Hepatocyte (in vitro differentiated cells): ENCODE data around the gene ZMIZ1. TPM values are rescaled to one million over a fixed set of nuclear protein-coding genes. Genes with fewer than 3 reads are reported as not detected.

ENCODE experiments used
- DNase-seq: peaks from one replicate; pipeline ENCODE4 v3.0.0-alpha.2; 2016; ENCODE audit warnings: low spot score
- H2AFZ ChIP-seq: fragments of 200-600 bp; sonication (generic); 2 replicates; pipeline ENCODE4 v1.6.0; 2016; ENCODE audit warnings: antibody characterized with exemption, mild to moderate bottlenecking
- H3K27ac ChIP-seq: fragments of 200-600 bp; sonication (generic); 2 replicates; pipeline ENCODE4 v1.5.1; 2016; ENCODE audit warnings: mild to moderate bottlenecking
- H3K27me3 ChIP-seq: fragments of 200-600 bp; sonication (generic); 2 replicates; pipeline ENCODE4 v1.6.1; 2016
- H3K36me3 ChIP-seq: fragments of 200-600 bp; sonication (generic); replicated peaks from 2 replicates; pipeline ENCODE4 v1.5.1; 2016; ENCODE audit warnings: low read depth; ENCODE audit not compliant: insufficient read depth
- H3K4me1 ChIP-seq: fragments of 200-600 bp; sonication (generic); 2 replicates; pipeline ENCODE4 v1.5.1; 2016; ENCODE audit warnings: mild to moderate bottlenecking, moderate library complexity; ENCODE audit not compliant: insufficient read depth
- H3K4me2 ChIP-seq: fragments of 200-600 bp; sonication (generic); 2 replicates; pipeline ENCODE4 v1.6.0; 2016
- H3K4me3 ChIP-seq: fragments of 200-600 bp; sonication (generic); 2 replicates; pipeline ENCODE4 v1.5.1; 2016; ENCODE audit warnings: mild to moderate bottlenecking
- H3K79me2 ChIP-seq: fragments of 200-600 bp; sonication (generic); 2 replicates; pipeline ENCODE4 v1.6.0; 2017; ENCODE audit warnings: mild to moderate bottlenecking
- H3K9me2 ChIP-seq: fragments of 200-600 bp; sonication (generic); replicated peaks from 2 replicates; pipeline ENCODE4 v1.6.0; 2017; ENCODE audit warnings: mild to moderate bottlenecking; ENCODE audit not compliant: insufficient read depth
- H3K9me3 ChIP-seq: fragments of 200-600 bp; sonication (generic); 2 replicates; pipeline ENCODE4 v1.5.1; 2016; ENCODE audit warnings: low read depth, mild to moderate bottlenecking
- H4K20me1 ChIP-seq: fragments of 200-600 bp; sonication (generic); 2 replicates; pipeline ENCODE4 v1.6.0; 2016; ENCODE audit warnings: mild to moderate bottlenecking; ENCODE audit not compliant: insufficient read depth, poor library complexity, severe bottlenecking
- EZH2 ChIP-seq: fragments of 200-600 bp; sonication (generic); IDR thresholded peaks from 2 replicates; pipeline ENCODE4 v1.6.1; 2016; ENCODE audit warnings: antibody characterized with exemption, mild to moderate bottlenecking, borderline replicate concordance
- EZH2phosphoT487 ChIP-seq: fragments of 200-600 bp; sonication (generic); IDR thresholded peaks from one replicate; pipeline ENCODE4 v1.6.1; 2018; ENCODE audit warnings: antibody characterized with exemption, mild to moderate bottlenecking, low read depth, moderate library complexity; ENCODE audit not compliant: unreplicated experiment, severe bottlenecking
- WGBS: methylation state at CpG from one replicate; pipeline ENCODE4 v1.1.6; 2016; ENCODE audit warnings: low lambda C conversion rate; ENCODE audit errors: missing lambda C conversion rate; 5-methylcytosine and 5-hydroxymethylcytosine counted together
- polyA plus RNA-seq: library from polyadenylated mRNA; unstranded; fragments of >200 nt; fragmentation: Nextera tagmentation; extraction: Ambion mirVana; gene quantifications from 2 replicates; pipeline ENCODE4 v1.2.1, GENCODE V29; 2016
- total RNA-seq: library from RNA; depleted of rRNA; stranded (reverse); fragments of >200 nt; gene quantifications from 2 replicates; pipeline ENCODE4 v1.2.3, GENCODE V29; 2014
- TF ChIP-seq, protein P1 (sequence below): fragments of 200-600 bp; sonication (generic); IDR thresholded peaks from 2 replicates; pipeline ENCODE4 v1.5.1; 2016; ENCODE audit warnings: antibody characterized with exemption, mild to moderate bottlenecking; ENCODE audit not compliant: poor library complexity

Gene ZMIZ1
- total and polyA plus RNA-seq, 2 experiments from 2014 or later: 30.9 to 32.4 TPM

GRCh38 chr10:79022565-79023230 is 46.1 kb upstream of the ZMIZ1 start:
- no peaks in the 10 kb centered on the region for H4K20me1 ChIP-seq
- H3K27me3 ChIP-seq: no peaks in the 10 kb centered on the region
- no peak overlapping the region for H3K4me3 ChIP-seq
- no peaks in the 10 kb centered on the region for H3K9me3 ChIP-seq
- H2AFZ ChIP-seq: no peak overlapping the region
- peaks cover 14% of the 10 kb centered on the region for H3K4me1 ChIP-seq
- H3K27ac ChIP-seq: no peak overlapping the region
- no peaks in the 10 kb centered on the region for H3K79me2 ChIP-seq
- no peak for DNase-seq
- no peak overlapping the region for H3K4me2 ChIP-seq
- 81% methylated on average over 17 of the region's 17 CpGs for WGBS
- H3K36me3 ChIP-seq: no peaks in the 10 kb centered on the region
- TF ChIP-seq, protein P1, sequence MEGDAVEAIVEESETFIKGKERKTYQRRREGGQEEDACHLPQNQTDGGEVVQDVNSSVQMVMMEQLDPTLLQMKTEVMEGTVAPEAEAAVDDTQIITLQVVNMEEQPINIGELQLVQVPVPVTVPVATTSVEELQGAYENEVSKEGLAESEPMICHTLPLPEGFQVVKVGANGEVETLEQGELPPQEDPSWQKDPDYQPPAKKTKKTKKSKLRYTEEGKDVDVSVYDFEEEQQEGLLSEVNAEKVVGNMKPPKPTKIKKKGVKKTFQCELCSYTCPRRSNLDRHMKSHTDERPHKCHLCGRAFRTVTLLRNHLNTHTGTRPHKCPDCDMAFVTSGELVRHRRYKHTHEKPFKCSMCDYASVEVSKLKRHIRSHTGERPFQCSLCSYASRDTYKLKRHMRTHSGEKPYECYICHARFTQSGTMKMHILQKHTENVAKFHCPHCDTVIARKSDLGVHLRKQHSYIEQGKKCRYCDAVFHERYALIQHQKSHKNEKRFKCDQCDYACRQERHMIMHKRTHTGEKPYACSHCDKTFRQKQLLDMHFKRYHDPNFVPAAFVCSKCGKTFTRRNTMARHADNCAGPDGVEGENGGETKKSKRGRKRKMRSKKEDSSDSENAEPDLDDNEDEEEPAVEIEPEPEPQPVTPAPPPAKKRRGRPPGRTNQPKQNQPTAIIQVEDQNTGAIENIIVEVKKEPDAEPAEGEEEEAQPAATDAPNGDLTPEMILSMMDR: no peak
- TF ChIP-seq EZH2 (no peak), EZH2phosphoT487 (no peak)
- H3K9me2 ChIP-seq: no peaks in the 10 kb centered on the region

DNA sequence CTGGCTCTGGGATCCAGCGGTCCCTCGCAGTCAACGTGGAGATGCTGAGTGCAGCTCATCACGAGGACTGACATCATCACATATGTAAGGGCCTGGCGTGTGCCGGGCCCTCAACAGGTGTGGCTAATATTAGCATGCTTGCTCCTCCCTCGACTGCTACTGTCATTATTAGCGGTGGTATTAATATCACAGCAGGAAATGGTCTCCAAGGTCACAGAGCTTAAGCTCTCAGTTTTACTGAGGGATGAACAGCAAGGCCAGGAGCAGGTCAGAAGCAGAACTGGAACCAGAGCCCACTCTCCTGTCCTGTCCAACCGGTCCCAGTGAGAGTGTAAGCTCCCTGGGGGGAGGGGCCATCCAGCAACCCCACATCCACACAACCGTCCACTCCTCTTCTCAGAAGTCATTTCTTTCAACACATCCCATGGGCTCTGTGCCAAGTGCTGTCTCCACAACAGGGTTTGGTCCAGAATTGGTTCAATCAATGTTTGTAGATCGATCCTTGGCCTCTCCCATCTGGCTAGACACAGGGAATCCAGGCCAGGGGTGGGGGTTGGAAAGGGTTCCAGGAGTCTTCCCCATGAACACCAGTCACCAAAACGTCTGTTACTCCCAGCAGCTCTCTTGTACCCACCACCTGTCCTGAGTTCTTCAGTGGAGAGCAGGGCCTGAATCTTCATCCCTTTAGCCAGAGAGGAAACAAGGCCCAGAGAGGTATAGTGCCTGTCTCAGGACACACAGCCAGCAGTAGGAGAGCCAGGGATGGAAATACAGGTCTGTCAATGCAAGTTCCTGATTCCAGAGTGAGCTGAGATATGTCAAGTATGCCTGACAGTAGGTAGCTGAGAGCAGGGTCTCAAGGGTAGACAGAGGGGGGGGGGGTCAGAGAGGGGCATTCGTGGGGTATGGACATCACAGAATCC is 45.3 kb upstream of the ZMIZ1 start:
- no peaks in the 10 kb centered on the region for H3K36me3 ChIP-seq
- H3K27ac ChIP-seq: no peak overlapping the region
- 80% methylated on average over 13 of the region's 13 CpGs for WGBS
- no peaks in the 10 kb centered on the region for H3K9me3 ChIP-seq
- TF ChIP-seq EZH2 (no peak), EZH2phosphoT487 (no peak)
- TF ChIP-seq, protein P1: no peak
- no peak overlapping the region for H3K4me3 ChIP-seq
- H2AFZ ChIP-seq: no peak overlapping the region
- H3K4me1 ChIP-seq: peaks cover 18% of the 10 kb centered on the region
- no peak for DNase-seq
- no peaks in the 10 kb centered on the region for H3K9me2 ChIP-seq
- no peaks in the 10 kb centered on the region for H3K27me3 ChIP-seq
- H3K79me2 ChIP-seq: no peaks in the 10 kb centered on the region
- H4K20me1 ChIP-seq: no peaks in the 10 kb centered on the region
- no peak overlapping the region for H3K4me2 ChIP-seq

DNA sequence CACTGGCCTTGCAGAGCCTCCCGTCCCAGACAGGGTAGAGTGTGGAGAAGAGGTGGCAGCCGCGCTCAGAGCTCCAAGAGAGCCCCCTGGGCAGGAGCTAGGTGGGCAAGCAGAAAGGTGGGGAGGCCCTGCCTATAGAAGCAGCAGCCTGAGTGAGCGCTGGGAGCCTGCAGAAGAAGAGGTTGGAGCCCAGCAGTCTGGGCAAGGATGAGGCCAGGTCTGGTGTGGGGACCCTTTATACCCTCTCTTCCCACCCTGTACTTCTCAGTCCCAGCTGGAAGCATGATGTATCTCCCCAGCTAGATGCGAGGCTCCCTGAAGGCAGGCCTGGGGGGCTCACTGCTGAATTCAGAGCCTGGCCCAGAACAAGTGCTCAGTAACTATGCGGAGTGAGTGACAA is 44.5 kb upstream of the ZMIZ1 start:
- no peak overlapping the region for H3K4me2 ChIP-seq
- H4K20me1 ChIP-seq: no peaks in the 10 kb centered on the region
- DNase-seq: no peak
- no peaks in the 10 kb centered on the region for H3K9me3 ChIP-seq
- no peaks in the 10 kb centered on the region for H3K9me2 ChIP-seq
- no peaks in the 10 kb centered on the region for H3K79me2 ChIP-seq
- H3K4me1 ChIP-seq: peaks cover 18% of the 10 kb centered on the region
- no peak overlapping the region for H2AFZ ChIP-seq
- H3K27ac ChIP-seq: no peak overlapping the region
- 96% methylated on average over 6 of the region's 6 CpGs for whole genome bisulfite sequencing
- no peaks in the 10 kb centered on the region for H3K27me3 ChIP-seq
- TF ChIP-seq EZH2 (no peak), EZH2phosphoT487 (no peak)
- TF ChIP-seq, protein P1: no peak
- H3K36me3 ChIP-seq: no peaks in the 10 kb centered on the region
- H3K4me3 ChIP-seq: no peak overlapping the region
